CD1c-positive myeloid dendritic cell (primary cell): Measurements from ENCODE around the gene GRM4.

Experiments used
- DNase-seq: peaks from one replicate; pipeline ENCODE4 v3.0.0-alpha.2; 2016; ENCODE audit errors: extremely low spot score

GRM4 gene

DNA sequence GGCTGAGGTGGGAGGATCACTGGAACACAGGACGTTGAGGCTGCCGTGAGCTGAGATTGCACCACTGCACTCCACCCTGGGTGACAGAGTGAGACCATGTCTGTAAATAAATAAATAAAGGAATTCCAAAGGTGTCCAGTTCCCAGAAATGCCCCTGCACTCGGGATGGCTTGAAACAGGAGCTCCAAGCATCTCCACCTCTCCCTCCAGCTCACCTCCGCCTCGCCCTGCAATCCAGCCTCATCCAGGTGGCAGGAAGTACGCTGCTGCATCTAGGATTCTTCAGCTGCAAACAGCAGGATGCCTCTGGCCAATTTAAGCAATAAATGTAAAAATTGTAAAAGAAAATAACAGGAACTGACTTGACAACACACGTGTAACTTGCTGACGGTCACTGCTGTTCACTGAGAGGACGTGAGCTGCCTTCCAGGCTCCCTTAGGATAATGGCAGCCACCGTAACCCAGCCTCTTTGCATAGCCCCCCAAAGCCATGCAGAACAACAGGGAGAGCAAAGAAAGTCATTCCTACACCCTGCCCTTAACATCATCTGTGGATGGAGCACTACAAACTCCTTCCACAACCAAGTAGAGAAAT lies 11.4 kb upstream of the GRM4 start:
- DNase-seq, result no peak

GRCh38 chr6:34155471-34156300 lies 9.8 kb upstream of the GRM4 start:
- no peak for DNase-seq

DNA sequence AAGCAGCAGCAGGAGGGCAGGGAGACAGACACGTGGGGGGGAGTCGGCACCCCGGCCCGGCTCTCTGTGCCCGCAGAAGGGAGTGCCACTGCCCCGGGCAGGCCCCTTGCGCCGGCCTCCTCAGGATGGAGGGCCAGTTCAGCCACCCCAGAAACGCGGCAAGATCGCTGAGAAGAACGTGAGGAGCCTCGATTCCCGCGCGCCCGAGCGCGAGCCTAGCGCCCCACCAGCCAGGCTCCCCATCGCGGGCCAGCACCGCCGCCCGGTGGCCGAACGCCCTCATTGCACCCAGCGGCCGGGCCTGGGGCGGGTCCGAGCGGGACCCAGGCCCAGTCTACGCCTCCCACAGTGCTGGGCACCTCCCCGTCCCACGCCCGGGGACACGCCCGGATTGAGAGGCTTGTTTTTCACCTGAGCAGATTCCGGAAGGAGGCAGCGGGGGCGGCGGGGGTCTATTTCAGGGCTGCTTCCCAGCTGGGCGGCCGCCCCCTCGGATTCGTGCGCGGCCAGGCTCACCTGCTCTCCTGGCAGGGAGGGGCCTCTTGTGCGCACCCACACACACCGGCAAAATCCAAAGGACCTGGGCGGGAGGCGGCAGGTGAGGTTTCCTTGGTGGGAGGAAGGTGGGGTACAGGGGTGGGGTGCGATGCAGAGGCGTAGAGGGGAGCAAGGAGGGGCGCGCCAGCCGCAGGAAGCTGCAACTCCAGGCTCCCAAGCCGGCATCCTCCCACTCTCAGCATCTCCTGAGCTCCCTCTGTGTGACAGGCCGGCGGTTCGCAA lies 9.0 kb upstream of the GRM4 start:
- DNase-seq, result peak; percentile 65

- no peak for DNase-seq
Observed at GRCh38 chr6:34152806-34153520, 7.1 kb upstream of the GRM4 start.

DNA sequence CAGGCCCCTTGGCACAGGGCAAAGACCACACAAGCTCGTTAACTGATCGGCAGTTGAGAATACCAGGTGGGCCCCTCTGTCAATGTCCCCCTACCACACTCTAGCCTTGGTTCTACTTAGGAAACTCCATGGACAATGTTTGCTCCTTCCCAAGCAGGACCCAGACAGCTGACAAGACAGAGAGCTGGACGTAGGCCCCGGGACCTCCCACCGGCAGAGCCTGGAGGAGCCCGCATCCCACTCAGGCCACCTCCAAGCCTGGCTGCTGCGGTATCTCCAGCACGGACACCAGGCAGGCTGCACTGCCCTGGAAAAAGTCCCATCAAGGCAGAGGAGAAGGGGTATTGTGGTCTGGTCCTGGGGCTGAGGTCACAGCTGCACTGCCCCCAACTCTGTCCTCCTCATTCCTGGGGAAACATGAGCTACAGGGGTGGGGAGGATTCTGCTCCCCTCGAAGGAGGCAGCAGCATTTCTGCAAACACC lies 6.2 kb upstream of the GRM4 start:
- DNase-seq, result no peak

GRCh38 chr6:34151321-34152041 lies 5.6 kb upstream of the GRM4 start:
- DNase-seq, result no peak

- no peak for DNase-seq
Observed at GRCh38 chr6:34150766-34151165, 4.9 kb upstream of the GRM4 start.

- no peak for DNase-seq
Observed at GRCh38 chr6:34149831-34150400, 4.0 kb upstream of the GRM4 start.

GRCh38 chr6:34149452-34149810 lies 3.5 kb upstream of the GRM4 start:
- DNase-seq, result no peak

DNA sequence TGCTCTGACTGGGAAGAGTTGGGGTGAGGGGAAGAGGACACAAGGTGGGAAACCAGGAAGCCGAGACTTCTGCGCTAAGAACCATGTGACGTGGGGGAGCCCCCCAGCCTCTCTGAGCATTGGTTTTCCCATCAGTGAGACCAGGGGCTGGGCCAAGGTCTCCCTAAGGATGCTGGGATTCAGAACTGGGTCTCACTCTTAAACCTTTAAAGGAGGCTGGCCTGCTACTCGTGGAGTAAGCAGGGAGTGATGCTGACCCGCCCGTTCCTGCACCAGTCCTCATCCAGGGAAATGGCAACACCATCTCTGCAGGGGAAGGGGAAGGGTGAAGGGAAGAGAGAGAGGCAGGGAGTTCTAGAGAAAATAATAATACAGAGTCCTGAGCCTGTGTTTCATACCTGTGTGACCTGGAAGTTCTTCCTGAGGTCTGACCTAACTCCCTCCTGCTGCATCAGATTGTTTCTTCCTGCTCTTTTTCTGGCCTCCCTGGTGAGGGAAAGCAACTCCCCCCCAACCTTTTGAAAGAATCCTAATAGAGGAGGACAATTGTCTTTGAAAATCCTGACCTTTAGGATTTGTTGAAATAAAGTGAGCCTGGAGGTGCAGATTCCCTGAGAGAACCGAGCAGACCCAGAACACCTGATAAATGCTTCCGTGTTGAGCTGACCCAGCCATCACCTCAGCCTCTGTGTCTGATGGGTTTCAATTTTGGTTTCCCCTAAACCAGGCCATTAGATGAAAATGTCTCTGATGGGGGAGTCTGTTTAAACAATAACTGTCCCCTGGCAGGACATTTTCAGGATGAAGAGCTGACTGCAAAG lies 3.0 kb upstream of the GRM4 start:
- no peak for DNase-seq

- DNase-seq, result no peak
Observed at GRCh38 chr6:34147906-34148630, 2.2 kb upstream of the GRM4 start.

- DNase-seq, result no peak
Observed at GRCh38 chr6:34146801-34147592, 1.1 kb upstream of the GRM4 start.

GRCh38 chr6:34145161-34146020 lies 496 bp downstream of the GRM4 start:
- DNase-seq, result no peak

DNA sequence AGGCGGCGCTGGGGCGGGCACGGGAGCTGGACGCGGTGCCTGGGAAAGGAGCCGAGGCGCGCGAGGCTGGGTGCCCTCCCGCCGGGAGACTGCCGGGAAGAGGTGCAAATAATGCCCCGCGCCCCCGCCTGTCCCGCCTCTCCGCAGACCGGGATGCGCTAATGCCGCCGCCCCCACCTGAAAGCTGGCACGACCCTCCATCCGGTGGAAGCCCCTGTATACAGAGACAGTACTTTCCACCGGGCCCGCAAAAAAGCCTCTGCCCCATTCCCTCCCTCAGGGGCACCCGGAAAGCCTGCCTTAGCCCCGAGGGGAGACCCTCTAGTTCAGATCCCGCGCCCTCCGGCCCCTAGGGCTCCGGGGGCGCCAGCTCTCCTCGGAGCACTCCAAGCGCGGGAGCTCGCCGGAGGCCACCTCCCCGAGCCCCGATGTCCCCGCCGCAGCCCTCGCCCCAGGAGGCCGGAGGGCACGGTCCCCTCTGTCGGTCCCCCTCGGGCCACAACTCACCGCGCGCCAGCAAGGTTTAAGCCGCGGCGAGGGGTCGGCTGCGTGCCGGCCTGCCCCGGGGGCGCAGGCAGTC lies 1.2 kb downstream of the GRM4 start:
- no peak for DNase-seq

GRCh38 chr6:34143884-34144580 lies 1.9 kb downstream of the GRM4 start:
- DNase-seq, result no peak

DNA sequence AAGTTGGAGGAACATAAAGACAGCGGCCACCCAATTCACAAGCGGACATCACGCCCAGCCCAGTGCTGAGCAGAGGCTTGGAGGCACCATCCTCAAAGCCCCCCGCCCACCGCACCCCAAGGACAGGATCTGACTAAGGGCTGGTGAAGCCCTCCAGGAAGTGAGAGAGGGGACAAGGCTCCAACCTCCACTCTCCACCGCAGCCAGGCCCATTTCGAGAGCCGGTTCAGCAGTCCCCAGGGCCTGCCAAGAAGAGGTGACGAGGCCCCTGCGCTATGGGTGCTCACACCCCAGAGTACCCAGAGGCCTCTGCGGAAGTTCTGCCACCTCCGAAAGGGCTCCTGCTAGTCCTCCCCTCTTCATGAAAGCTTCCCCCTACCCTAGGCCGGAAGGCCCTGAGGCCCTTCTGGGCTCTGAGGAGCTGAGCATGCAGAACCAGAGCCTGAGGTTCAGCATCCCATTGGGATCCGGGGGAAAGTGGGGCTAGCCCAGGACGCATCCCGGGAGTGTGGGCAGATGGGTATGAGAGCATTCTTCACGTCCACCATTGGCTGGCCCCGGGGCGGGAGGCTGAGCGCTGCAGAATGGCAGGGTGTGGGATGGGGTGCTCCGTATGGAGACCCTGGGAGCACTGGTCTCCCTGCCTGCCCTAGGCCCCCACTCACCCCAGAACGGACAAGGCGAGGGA lies 2.5 kb downstream of the GRM4 start:
- no peak for DNase-seq
